CD1c-positive myeloid dendritic cell (primary cell): ENCODE measurements around the gene MSANTD7.
"Not testable (repeated sequence)": the region's sequence is repeated elsewhere in the genome, so short reads cannot be mapped to it uniquely, and the experiment has no call there.

Experiments used
- DNase-seq: peaks from one replicate; pipeline ENCODE4 v3.0.0-alpha.2; 2016; ENCODE audit errors: extremely low spot score

Gene MSANTD7

DNA sequence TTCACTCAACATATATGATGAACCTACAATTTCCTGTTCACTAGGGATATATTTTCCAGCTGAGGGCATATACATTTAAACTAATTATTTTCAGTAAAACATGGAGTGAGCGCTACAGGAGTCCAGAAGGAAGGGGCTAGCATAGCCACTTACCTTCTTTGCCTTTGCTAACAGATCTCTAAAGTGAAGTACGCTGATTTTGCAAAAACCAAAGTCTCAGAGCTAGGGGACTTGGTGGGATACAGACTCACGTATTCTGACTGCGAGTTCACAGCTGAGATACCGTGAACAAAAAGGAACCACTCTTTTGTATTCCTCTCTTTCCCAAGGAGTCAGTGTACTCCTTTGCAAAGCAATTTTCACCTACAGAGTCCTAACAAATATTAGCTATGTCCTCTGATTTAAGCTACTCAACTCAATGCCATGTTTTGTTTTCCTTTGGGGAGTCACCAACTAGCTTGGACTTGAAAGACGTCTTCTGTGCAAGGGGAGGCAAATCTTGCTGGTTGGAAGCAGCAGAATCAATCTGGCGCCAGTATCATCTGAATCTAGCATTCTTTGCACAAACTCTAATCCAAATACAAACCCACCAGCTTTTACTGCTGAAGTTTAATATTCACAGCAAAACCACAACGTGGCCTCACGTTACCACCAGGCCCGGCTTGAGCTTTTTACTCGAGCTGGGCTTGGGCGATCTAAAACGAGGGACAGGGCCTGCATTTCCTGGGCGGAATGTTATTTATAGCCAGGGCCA lies 926 bp upstream of the MSANTD7 start:
- DNase-seq = no peak

DNA sequence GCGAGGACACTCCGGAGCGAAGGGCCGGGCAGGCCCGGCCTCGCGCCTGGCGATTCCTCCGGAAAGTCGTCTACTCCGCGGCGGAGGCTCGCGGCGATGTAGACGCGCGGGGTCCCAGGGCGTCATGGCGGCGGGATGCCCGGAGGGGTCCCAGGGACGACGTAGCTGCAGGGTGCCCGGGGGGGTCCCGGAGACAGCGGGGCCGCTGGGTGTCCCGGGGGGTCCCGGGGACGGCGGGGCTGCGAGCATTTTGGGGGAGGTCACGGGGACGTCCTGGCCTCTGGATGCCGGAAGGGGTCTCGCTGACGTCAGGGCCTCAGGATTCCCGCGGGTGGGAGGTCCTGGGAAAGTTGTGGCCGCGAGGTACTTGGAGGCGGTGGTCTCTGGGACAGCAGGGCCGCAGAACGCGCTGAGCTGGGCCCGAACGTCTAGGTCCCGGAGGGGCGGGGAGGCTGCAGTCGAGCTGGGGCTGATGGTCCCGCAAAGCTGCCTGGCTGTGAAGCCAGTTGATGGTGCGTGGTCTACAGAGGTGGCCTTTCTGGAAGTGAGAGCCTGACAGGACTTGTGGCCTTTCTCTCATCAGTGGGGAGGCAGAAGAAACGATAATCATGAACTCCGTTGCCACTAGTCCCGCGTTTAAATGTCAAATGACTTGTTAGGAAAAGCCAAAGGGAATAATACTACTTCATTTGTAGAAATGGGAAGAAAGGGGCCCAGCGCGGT lies 637 bp downstream of the MSANTD7 start:
- no peak for DNase-seq

DNA sequence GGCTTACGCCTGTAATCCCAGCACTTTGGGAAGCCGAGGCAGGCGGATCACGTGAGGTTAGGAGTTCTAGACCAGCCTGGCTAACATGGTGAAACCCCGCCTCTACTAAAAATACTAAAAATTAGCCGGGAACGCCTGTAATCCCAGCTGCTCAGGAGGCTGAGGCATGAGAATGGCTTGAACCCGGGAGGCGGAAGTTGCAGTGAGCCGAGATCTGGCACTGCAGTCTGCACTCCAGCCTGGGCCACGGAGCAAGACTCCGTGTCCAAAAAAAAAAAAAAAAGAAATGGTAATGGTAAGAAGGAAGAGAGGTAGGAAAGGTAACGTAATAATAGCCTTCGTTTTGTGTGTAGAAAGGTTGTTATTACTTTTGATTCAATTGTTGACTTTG lies 1.2 kb downstream of the MSANTD7 start:
- peak; percentile 12 for DNase-seq

DNA sequence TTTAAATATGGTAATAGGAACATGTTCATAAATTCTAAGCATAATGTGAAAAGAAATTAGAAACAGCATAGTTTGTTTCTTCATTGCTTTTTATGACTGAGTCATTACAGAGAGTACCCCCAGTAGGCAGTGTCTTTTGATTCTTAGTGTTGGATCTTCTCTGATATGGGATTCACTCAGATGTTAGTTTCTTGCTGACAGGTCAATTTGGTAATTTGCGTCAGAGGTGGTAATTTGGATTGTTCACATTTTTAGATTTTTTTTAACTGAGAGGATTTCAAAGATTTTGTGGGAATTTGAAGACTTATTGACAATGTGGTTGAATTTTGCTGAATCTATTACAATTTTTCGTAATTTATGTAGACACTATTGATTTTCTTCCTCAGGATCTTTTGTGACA lies 2.1 kb downstream of the MSANTD7 start:
- no peak for DNase-seq

DNA sequence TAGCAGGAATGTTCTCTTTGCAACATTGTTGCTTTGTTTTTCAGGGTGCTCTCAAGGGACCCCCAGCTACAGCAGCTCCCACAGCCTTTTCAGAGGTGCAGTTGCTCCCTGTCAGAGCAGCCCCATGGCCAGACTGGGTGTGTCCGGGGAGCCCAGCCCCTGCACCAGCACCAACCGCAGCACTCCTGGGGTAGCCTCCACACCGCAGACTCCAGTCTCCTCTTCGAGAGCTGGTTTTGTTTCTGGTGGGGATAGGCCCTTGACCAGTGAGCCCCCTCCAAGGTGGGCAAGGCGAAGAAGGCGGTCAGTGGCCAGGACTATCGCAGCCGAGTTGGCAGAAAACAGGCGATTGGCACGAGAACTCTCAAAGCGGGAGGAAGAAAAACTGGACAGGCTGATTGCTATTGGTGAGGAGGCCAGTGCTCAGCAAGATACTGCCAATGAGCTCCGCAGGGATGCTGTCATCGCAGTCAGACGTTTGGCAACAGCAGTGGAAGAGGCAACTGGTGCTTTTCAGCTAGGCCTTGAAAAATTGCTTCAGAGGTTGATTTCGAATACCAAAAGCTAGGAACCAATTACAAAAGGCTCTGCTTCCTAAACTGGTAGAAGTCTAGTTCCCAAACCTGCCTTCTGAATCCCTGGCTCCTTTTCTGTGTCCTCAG lies 5.4 kb downstream of the MSANTD7 start:
- DNase-seq = no peak

DNA sequence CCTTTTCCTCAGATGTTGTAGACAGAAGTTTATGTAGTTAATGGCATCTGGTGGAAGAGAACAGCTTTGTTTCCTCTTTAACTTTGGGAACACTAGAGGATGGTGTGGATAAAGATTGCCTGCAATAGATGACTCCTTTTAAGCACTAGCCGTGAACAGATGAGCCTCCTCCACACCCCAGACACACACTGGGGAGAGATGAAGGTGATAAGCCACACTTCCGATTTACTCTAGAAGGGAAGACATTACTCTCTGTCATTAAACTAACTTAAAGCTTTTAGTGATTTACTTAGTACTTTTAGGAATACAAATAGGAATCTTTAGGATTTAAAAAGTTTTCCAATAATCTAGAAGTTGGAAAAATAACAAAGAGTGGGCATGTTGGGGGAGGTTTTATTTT lies 6.8 kb downstream of the MSANTD7 start:
- no peak for DNase-seq

DNA sequence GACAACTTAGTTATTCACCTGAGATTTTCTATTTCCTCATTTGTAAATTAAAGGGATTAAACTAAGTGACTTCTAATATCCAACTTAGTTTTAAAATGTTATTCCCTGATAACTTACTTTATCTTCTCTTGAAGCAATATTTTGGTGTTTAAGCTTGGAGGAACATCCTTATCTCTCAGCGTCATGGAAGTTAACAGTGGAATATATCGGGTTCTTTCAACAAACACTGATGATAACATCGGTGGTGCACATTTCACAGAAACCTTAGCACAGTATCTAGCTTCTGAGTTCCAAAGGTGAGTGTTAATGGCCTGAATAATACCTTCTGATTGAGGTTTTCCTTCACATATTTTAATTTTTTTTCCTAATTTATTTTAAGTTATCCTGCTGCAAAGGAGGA lies 14.1 kb downstream of the MSANTD7 start:
- no peak for DNase-seq

DNA sequence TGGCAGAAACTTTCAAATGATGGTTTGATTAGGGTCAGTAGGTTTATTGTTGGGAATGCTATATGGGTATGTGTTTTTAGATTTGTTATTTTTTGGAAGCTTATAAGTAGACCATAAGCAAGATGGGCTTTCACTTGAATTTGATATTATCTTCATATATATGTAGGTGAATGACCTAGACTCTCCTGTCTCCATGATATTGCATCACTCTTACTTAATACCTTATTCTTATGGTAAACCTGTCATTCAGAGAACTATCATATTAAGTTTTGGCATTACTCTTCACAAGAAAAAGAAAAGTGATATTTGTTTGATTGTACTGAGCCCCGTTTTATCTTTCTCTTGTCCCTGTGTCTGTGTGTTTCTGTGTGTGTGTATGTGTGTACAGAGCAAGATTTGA lies 17.3 kb downstream of the MSANTD7 start:
- DNase-seq = no peak

DNA sequence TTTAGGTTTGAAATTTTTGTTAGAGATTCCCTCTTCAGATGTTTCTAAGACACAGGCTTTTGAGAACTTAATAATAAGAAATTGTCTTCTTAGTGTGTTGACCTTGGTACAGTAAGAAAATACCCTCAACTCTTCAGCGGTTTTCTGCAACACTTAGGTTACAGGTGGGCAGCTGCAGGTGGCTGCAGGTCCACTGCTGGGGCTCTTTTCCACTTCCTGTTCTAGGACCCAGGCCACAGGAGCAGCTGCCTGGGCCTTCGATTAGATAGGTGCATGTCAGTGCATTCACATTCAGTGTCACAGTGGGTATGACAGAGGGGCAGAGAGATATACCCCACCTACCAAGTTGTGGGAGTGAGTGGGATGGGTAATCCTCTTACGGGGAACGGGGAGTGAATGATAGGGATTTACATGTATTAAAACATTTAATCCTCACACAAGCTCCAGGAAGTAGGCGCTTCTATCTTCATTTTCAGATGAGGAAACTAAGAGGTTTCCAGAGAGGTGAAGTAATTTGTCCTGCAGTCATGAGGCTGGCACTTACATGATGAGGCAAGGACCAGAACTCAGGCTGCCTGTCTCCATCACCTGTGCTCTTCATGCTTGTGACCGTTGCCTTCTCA lies 20.3 kb downstream of the MSANTD7 start:
- DNase-seq = no peak

DNA sequence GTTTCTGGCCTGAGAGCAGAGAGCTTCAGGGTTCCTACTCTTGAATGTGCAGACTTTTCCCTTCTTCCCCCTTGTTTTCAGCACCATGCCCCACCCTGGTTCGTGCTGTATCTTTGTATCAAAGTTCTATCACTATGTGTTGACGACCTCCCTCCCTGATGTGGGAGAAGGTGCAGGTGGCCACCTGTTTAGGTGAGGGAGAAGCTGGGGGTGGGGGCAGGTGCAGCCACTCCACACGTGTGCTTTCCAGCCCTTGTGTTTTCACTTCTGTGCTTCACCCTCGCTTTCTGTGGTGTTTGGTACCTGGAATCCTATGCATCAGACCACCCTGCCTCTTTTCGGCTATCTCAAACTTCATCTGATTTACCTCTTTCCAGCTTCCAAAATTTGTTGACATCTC lies 20.9 kb downstream of the MSANTD7 start:
- DNase-seq = no peak

DNA sequence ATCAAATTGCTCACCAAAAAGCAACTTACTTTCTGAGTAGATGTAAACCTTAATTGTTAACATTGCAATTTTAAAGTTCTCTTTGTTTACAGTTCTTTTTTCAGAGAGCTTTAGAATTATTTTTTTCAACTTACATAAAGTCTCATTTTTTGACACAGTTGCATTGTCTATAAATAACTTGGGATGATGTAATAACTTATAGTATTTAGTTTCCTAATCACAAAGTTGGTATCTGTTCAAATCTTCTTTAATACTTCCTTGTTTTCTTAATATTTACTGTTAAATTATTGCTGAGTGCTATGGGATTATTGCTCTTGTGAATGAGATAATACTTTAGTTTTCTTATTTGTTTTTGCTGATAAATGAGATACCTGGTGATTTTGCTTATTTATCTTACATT lies 21.7 kb downstream of the MSANTD7 start:
- DNase-seq = no peak

DNA sequence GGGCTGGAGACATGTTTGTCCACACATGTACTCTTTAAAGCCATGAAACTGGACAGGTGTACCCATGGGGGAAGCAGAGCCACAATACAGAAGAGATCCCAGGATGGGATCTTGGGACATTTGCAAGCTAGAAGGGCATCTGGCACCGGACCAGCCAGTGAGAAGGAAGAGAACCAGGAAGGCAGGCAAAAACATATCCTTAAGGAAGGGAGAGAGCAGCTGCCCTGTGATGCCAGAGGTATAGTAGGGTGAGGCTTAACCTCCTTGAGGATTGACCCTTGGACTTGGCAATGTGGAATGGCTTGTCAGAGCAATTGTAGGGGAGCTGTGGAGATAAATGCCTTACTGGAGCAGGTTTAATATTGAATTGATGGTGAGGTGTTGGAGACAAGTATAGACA lies 22.7 kb downstream of the MSANTD7 start:
- no peak for DNase-seq

DNA sequence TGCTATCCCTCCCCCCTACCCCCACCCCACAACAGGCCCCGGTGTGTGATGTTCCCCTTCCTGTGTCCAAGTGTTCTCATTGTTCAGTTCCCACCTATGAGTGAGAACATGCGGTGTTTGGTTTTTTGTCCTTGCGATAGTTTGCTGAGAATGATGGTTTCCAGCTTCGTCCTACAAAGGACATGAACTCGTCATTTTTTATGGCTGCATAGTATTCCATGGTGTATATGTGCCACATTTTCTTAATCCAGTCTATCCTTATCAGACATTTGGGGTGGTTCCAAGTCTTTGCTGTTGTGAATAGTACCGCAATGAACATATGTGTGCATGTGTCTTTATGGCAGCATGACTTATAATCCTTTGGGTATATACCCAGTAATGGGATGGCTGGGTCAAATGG lies 26.4 kb downstream of the MSANTD7 start:
- not testable (repeated sequence) for DNase-seq

DNA sequence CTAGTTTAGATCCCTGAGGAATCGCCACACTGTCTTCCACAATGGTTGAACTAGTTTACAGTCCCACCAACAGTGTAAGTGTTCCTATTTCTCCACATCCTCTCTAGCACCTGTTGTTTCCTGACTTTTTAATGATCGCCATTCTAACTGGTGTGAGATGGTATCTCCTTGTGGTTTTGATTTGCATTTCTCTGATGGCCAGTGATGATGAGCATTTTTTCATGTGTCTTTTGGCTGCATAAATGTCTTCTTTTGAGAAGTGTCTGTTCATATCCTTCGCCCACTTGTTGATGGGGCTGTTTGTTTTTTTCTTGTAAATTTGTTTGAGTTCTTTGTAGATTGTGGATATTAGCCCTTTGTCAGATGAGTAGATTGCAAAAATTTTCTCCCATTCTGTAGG lies 26.8 kb downstream of the MSANTD7 start:
- not testable (repeated sequence) for DNase-seq

DNA sequence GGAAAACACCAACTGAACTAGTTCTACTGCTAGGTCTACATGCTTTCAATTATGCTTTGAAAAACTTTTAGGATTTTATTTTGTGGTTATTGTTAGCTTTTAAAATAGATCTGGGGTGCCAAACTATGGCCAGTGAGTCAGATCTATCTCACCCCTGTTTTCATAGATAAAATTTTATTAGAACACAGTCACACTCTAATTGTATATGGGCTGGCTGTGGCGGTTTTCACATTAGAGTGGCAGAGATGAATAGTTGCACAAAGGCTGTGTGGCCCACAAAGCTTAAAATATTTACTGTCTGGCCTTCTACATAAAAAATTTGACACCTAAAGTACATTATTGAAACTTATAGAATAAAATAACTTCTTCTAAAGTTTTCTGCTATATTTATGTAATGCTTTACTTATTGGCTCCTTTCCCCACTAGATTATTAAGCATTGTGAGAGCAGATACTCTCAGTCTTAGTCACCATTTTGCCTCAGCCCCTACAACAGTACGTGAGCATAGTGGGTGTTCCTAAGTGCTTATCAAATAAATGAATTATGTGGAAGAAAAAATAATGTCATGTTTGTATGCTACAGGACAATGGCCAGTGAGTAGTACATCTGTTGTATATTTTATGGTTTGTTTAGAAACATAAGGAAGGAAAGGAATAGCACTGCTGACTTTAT lies 35.1 kb downstream of the MSANTD7 start:
- no peak for DNase-seq

DNA sequence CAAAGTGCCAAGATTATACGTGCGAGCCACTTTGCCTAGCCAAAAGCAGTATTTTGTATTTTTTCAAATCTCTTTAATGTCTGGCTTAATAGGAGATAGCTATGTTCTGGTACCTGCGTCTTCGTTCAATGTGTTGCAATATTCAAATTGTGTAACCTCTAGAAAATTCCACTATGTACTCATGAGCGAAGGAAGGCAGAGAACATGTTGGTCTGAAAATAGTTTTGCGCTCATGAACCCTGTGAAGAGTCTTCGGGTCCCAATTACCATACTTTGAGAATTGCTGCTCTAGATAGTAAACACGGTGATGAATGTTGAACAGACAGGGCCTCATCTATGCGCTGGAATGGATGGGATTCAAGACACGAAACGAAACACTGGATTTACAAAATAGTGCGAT lies 37.8 kb downstream of the MSANTD7 start:
- no peak for DNase-seq

DNA sequence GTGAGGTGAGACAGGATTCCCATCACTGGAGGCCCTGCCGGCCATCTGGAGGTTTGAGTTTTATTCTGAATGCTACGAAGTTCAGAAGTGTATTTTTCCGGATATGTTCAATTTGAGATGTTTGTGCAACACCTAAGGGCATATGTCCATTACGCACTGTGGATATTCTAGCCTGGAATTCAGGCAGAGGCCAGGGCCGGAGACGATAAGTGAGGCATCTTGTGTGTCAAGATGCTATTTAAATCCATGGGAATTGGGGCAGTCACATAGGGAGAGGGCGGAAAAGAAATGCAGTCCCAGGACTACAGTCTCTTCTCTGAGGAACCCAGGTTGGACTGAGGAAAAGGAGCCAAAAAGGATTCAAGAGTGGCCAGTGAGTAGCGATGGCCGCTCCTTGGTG lies 38.7 kb downstream of the MSANTD7 start:
- no peak for DNase-seq

DNA sequence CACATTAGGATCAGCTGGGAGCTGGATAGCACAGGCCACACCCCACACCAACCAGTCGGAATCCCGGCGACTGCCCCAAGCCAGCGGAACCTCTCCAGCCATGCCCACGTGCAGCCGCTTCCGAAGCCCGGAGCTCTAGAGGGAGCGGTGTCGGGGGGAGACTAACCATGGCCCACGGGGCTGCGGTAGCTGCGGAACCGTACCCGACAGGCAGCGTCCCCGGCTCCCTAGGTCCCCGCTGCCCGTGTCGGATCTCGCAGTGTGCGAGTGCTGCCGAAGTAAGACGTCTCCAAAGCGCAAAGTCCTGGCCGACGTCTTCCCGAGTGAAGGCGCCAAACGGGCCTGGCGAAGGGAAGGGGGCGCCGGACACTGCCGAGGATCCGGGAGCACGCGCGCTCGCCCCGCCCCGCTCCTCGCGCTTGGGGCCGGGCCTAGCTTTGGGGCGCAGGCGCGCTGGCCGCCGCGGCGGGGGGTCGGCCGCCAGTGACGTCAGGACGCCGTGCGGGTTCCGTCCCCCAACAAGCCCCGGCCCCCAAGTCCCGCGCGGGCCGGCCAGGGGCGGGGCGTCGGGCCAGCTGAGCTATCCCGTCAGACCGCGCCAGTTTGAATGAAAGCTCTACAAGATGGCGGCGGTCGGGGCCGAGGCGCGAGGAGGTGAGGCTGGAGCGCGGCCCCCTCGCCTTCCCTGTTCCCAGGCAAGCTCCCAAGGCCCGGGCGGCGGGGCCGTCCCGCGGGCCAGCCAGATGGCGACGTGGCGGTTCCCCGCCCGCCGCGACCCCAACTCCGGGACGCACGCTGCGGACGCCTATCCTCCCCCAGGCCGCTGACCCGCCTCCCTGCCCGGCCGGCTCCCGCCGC lies 40.4 kb downstream of the MSANTD7 start, which contains the start of gene SUV39H2:
TSS of gene SUV39H2 (plus strand) at position 601 of the 858 bp plus-strand sequence. CDS start at position 624, 23 bp downstream.
- peak; percentile 98 for DNase-seq

DNA sequence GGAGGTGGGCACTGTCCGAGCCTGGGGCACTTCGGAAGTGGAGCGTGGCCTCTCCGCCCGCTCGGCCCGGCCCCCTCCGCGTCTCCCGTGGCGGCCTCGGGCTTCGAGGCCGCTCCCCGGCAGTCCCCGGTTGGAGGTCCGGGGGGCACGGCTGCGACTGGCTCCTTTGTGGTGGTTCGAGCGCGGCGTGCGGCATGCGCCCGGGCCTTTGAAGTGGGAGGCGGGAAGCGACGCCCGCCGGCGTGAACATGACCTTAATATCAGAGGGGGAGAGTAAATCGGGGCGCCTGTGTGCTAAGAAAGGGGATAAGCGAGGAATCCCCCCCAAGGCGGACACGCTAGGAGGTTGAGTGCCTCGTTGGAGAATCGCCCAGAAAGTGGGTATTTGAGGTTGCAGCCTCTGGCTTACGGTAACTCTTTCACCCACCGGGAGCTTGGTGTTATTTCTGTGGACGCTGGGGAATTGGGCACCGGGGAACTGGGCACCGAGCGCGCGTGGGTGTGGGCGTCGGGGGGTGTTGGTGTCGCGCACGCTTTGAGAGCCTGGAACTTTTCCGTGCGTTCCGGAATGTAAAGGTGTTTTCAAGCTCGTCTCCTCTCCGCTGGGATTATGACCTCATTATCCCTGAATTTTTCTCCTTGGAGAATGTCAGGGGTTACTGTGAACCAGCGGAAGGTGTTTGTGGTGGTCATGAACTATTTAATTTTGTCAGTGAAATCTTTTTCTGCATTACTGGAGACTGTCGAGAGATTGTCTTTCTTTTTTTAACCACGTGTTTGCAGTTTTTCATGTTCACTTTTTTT lies 41.2 kb downstream of the MSANTD7 start:
- DNase-seq = peak; percentile 55

DNA sequence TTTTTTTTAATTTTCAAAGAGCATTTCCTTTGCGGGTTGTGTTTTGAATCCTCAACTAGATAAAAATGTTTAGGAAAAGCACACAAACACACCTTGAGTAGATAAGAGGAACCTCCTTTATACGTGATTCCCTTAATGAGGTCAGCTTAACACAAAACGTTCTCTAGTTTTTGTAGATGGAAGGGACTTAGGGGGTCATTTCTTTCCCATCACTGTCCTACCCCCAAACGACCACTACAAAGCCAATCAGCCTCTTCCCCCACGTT lies 41.8 kb downstream of the MSANTD7 start:
- DNase-seq = no peak
